HEK293 (cell line): ENCODE measurements around the gene GDPGP1.

Experiments
- CTCF ChIA-PET: fragments of 350-600 bp; formaldehyde crosslinking; extraction: SDS; loops from one replicate; lab custom pipeline; 2021; ENCODE audit warnings: antibody characterized with exemption; lab: Yijun Ruan, JAX
- POLR2A ChIA-PET: fragments of 300-600 bp; formaldehyde crosslinking; extraction: SDS; loops from one replicate; lab custom pipeline; 2020; ENCODE audit warnings: antibody characterized with exemption, inconsistent platforms; lab: Yijun Ruan, JAX
- H3K27ac ChIP-seq: fragments of 200-500 bp; sonication (Bioruptor generic); 2 replicates; pipeline ENCODE4 v1.5.1; 2014; ENCODE audit warnings: low read depth, low read length, control low read depth, inconsistent platforms; ENCODE audit errors: extremely low read depth
- H3K36me3 ChIP-seq, 2 experiments: fragments of 200-500 bp in 1 of 2; sonication (Bioruptor generic) in 1 of 2; 1 replicate in 1 of 2; 2 replicates in 1 of 2; pipeline ENCODE4 v1.5.1; 2014 to 2017; ENCODE audit warnings: inconsistent platforms in 2 of 2, low read length in 2 of 2; ENCODE audit not compliant: control insufficient read depth in 2 of 2, insufficient read depth in 1 of 2
- H3K4me1 ChIP-seq: fragments of 200-500 bp; sonication (Bioruptor generic); 2 replicates; pipeline ENCODE4 v1.5.1; 2014; ENCODE audit warnings: mild to moderate bottlenecking, low read length, inconsistent platforms; ENCODE audit not compliant: control insufficient read depth, insufficient read depth
- H3K4me3 ChIP-seq: 2 replicates; pipeline ENCODE4 v1.5.1; 2011; ENCODE audit warnings: low read depth, mild to moderate bottlenecking, control low read depth, low read length, moderate library complexity
- H3K9me3 ChIP-seq: fragments of 200-500 bp; sonication (Bioruptor generic); 2 replicates; pipeline ENCODE4 v1.5.1; 2014; ENCODE audit warnings: low read depth, low read length, inconsistent platforms; ENCODE audit not compliant: control insufficient read depth, insufficient read depth
- BCL11A ChIP-seq: fragments of 450-650 bp; formaldehyde crosslinking; IDR thresholded peaks from 2 replicates; pipeline ENCODE4 v1.5.1; 2016; ENCODE audit warnings: low read depth, missing biosample characterization, missing genetic modification characterization
- KLF1 ChIP-seq: fragments of 450-650 bp; formaldehyde crosslinking; IDR thresholded peaks from 2 replicates; pipeline ENCODE4 v1.5.1; 2016; ENCODE audit warnings: missing biosample characterization, missing genetic modification characterization
- KLF10 ChIP-seq: fragments of 450-650 bp; IDR thresholded peaks from 2 replicates; pipeline ENCODE4 v1.5.1; 2018; ENCODE audit warnings: missing biosample characterization, mild to moderate bottlenecking, missing genetic modification characterization
- PRDM1 ChIP-seq: fragments of 450-650 bp; formaldehyde crosslinking; IDR thresholded peaks from 2 replicates; pipeline ENCODE4; 2016; ENCODE audit warnings: missing biosample characterization, missing genetic modification characterization
- SP3 ChIP-seq: fragments of 450-650 bp; formaldehyde crosslinking; IDR thresholded peaks from 2 replicates; pipeline ENCODE4 v1.5.1; 2016; ENCODE audit warnings: missing biosample characterization, missing genetic modification characterization
- ZBTB17 ChIP-seq: fragments of 450-650 bp; formaldehyde crosslinking; IDR thresholded peaks from 2 replicates; pipeline ENCODE4 v1.5.1; 2016; ENCODE audit warnings: missing biosample characterization, missing genetic modification characterization
- ZBTB21 ChIP-seq: fragments of 450-650 bp; formaldehyde crosslinking; IDR thresholded peaks from 2 replicates; pipeline ENCODE4 v1.5.1; 2017; ENCODE audit warnings: missing biosample characterization, missing genetic modification characterization
- ZNF16 ChIP-seq: fragments of 450-650 bp; formaldehyde crosslinking; IDR thresholded peaks from 2 replicates; pipeline ENCODE4 v1.5.1; 2016; ENCODE audit warnings: low read depth, missing biosample characterization, missing genetic modification characterization
- ZNF366 ChIP-seq: fragments of 450-650 bp; formaldehyde crosslinking; conservative IDR thresholded peaks from 2 replicates; pipeline ENCODE4 v1.5.1; 2016; ENCODE audit warnings: missing biosample characterization, missing genetic modification characterization
- ZNF391 ChIP-seq: fragments of 450-650 bp; formaldehyde crosslinking; IDR thresholded peaks from 2 replicates; pipeline ENCODE4 v1.5.1; 2016; ENCODE audit warnings: low read depth, missing biosample characterization, missing genetic modification characterization, borderline replicate concordance
- ZNF514 ChIP-seq: fragments of 450-650 bp; formaldehyde crosslinking; IDR thresholded peaks from 2 replicates; pipeline ENCODE4 v1.5.1; 2016; ENCODE audit warnings: missing biosample characterization, missing genetic modification characterization
- ZNF529 ChIP-seq: fragments of 450-650 bp; formaldehyde crosslinking; IDR thresholded peaks from 2 replicates; pipeline ENCODE4 v1.5.1; 2017; ENCODE audit warnings: missing genetic modification characterization, missing biosample characterization; ENCODE audit not compliant: insufficient replicate concordance
- ZNF561 ChIP-seq: fragments of 450-650 bp; IDR thresholded peaks from 2 replicates; pipeline ENCODE4 v1.5.1; 2018; ENCODE audit warnings: missing biosample characterization, missing genetic modification characterization, borderline replicate concordance
- ZNF621 ChIP-seq: fragments of 450-650 bp; formaldehyde crosslinking; IDR thresholded peaks from 2 replicates; pipeline ENCODE4 v1.5.1; 2017; ENCODE audit warnings: missing biosample characterization, missing genetic modification characterization
- ZNF768 ChIP-seq: fragments of 450-650 bp; formaldehyde crosslinking; IDR thresholded peaks from 2 replicates; pipeline ENCODE4 v1.5.1; 2018; ENCODE audit warnings: missing biosample characterization, mild to moderate bottlenecking, missing genetic modification characterization
- ZXDB ChIP-seq: fragments of 450-650 bp; formaldehyde crosslinking; IDR thresholded peaks from 2 replicates; pipeline ENCODE4 v1.5.1; 2016; ENCODE audit warnings: missing biosample characterization, missing genetic modification characterization
- TF ChIP-seq, protein P1 (sequence below): fragments of 450-650 bp; formaldehyde crosslinking; IDR thresholded peaks from 2 replicates; pipeline ENCODE4 v1.5.1; 2016; ENCODE audit warnings: missing biosample characterization, missing genetic modification characterization
- TF ChIP-seq, protein P2 (sequence below): sonication (generic); formaldehyde crosslinking; IDR thresholded peaks from 2 replicates; pipeline ENCODE4 v1.8.1; 2022; ENCODE audit warnings: mild to moderate bottlenecking, moderate library complexity, missing genetic modification reagents
- TF ChIP-seq, protein P3 (sequence below): fragments of 450-650 bp; formaldehyde crosslinking; conservative IDR thresholded peaks from 2 replicates; pipeline ENCODE4 v1.5.1; 2016; ENCODE audit warnings: low read depth, missing biosample characterization, missing genetic modification characterization

Gene GDPGP1

DNA sequence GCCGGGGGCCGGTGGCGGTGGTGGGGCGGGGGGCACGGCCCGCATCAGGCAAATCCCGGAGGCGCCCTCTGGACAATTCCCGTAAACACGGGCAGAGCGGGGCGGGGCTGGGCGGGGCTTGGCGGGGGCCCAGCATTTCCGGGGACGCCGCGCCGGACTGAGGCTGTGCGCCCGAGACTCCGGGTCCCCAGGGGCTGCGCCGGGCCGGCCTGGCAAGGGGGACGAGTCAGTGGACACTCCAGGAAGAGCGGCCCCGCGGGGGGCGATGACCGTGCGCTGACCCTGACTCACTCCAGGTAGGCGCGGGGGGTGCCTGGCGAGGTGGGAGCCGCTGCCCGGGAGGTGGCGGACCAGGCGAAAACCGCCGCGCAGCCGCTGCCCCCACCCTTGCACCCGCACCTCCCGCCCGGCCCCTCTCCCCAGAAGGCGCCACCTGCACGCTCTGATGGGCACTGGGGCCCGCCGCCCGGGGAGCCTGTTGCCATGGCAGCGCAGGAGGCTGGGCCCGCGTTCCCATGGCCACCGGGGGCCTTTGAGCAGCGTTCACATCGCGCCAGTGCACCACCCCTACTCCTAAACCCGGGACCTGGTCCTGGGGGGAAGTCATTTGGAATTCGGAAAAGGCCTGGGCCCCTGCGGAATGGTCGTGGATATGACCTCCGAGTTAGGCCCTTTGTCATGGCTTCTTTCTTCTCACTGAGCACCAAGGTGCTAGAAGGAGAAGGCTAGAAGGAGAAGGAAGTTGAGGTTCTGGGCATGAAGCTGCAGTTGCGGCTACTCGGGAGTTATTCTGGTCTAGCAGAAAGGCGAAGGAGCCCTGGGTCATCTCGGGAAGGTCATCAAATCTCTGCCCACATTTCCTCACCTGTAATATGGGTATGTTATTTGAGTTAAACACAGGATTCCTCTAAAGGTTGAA lies 49.0 kb upstream of the GDPGP1 start (continued):
- TF ChIP-seq, protein P1, sequence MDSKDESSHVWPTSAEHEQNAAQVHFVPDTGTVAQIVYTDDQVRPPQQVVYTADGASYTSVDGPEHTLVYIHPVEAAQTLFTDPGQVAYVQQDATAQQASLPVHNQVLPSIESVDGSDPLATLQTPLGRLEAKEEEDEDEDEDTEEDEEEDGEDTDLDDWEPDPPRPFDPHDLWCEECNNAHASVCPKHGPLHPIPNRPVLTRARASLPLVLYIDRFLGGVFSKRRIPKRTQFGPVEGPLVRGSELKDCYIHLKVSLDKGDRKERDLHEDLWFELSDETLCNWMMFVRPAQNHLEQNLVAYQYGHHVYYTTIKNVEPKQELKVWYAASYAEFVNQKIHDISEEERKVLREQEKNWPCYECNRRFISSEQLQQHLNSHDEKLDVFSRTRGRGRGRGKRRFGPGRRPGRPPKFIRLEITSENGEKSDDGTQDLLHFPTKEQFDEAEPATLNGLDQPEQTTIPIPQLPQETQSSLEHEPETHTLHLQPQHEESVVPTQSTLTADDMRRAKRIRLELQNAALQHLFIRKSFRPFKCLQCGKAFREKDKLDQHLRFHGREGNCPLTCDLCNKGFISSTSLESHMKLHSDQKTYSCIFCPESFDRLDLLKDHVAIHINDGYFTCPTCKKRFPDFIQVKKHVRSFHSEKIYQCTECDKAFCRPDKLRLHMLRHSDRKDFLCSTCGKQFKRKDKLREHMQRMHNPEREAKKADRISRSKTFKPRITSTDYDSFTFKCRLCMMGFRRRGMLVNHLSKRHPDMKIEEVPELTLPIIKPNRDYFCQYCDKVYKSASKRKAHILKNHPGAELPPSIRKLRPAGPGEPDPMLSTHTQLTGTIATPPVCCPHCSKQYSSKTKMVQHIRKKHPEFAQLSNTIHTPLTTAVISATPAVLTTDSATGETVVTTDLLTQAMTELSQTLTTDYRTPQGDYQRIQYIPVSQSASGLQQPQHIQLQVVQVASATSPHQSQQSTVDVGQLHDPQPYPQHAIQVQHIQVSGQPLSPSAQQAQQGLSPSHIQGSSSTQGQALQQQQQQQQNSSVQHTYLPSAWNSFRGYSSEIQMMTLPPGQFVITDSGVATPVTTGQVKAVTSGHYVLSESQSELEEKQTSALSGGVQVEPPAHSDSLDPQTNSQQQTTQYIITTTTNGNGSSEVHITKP = peak; percentile 81
- TF ChIP-seq, protein P2, sequence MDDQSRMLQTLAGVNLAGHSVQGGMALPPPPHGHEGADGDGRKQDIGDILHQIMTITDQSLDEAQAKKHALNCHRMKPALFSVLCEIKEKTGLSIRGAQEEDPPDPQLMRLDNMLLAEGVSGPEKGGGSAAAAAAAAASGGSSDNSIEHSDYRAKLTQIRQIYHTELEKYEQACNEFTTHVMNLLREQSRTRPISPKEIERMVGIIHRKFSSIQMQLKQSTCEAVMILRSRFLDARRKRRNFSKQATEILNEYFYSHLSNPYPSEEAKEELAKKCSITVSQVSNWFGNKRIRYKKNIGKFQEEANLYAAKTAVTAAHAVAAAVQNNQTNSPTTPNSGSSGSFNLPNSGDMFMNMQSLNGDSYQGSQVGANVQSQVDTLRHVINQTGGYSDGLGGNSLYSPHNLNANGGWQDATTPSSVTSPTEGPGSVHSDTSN (CRISPR knock-in tag) = no peak
- TF ChIP-seq ZBTB21 (tag by site-specific recombination) (no peak), ZNF561 (tag by site-specific recombination) (0 out of 2 replicates have a peak, but pooled peaks have one; percentile 34), ZNF621 (tag by site-specific recombination) (no peak), ZNF391 (tag by site-specific recombination) (0 out of 2 replicates have a peak, but pooled peaks have one; percentile 6), KLF1 (tag by site-specific recombination) (peak; percentile 32; the same call in 1 of the 2 replicates), KLF10 (0 out of 2 replicates have a peak, but pooled peaks have one; percentile 16), ZXDB (tag by site-specific recombination) (no peak; the same call in 1 of the 2 replicates)

DNA sequence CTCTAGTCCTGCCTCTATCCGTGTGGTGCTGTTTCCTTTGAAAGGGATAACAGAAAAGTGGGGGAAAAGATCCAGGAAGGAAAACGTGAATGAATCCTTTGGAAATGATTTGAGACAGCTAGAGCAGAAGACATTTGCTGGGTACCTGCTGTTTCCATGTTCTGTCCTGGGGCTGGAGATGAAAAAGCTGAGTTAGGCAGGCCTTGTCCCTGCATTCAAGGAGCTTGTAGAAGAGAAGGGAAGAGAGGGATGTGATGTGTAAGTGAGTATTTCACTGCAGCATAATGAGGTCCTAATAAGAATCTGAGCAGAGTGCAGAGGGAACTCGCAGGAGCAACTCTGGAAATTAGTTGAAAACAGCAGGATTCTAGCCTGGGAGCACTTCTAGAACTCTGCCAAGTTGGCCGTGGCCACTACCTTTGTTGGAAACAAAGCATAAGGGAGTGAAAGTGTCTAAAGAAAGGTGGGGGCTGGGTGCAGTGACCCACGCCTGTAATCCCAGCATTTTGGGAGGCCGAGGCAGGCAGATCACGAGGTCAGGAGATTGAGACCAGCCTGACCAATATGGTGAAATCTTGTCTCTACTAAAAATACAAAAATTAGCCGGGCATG lies 46.6 kb upstream of the GDPGP1 start:
- Histone ChIP-seq H3K9me3 (no peaks in the 10 kb centered on the region), H3K4me3 (no peak overlapping the region), H3K36me3 (no peaks in the 10 kb centered on the region), H3K27ac (no peak overlapping the region), H3K4me1 (peaks cover 17% of the 10 kb centered on the region)
- TF ChIP-seq ZNF514 (tag by site-specific recombination) = no peak
- no peak for TF ChIP-seq ZNF529 (tag by site-specific recombination)
- TF ChIP-seq ZNF16 (tag by site-specific recombination) = no peak
- TF ChIP-seq BCL11A (tag by site-specific recombination) = no peak
- no peak for TF ChIP-seq SP3 (tag by site-specific recombination)
- 0 out of 2 replicates have a peak, but pooled peaks have one; percentile 24 for TF ChIP-seq ZNF366 (tag by site-specific recombination)
- TF ChIP-seq, protein P3, sequence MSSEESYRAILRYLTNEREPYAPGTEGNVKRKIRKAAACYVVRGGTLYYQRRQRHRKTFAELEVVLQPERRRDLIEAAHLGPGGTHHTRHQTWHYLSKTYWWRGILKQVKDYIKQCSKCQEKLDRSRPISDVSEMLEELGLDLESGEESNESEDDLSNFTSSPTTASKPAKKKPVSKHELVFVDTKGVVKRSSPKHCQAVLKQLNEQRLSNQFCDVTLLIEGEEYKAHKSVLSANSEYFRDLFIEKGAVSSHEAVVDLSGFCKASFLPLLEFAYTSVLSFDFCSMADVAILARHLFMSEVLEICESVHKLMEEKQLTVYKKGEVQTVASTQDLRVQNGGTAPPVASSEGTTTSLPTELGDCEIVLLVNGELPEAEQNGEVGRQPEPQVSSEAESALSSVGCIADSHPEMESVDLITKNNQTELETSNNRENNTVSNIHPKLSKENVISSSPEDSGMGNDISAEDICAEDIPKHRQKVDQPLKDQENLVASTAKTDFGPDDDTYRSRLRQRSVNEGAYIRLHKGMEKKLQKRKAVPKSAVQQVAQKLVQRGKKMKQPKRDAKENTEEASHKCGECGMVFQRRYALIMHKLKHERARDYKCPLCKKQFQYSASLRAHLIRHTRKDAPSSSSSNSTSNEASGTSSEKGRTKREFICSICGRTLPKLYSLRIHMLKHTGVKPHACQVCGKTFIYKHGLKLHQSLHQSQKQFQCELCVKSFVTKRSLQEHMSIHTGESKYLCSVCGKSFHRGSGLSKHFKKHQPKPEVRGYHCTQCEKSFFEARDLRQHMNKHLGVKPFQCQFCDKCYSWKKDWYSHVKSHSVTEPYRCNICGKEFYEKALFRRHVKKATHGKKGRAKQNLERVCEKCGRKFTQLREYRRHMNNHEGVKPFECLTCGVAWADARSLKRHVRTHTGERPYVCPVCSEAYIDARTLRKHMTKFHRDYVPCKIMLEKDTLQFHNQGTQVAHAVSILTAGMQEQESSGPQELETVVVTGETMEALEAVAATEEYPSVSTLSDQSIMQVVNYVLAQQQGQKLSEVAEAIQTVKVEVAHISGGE (tag by site-specific recombination) = no peak
- no peak for TF ChIP-seq ZNF768 (tag by site-specific recombination)
- peak; percentile 62 for TF ChIP-seq PRDM1 (tag by site-specific recombination)
- 0 out of 2 replicates have a peak, but pooled peaks have one; percentile 53 for TF ChIP-seq ZBTB17
- POLR2A ChIA-PET = interaction anchor here (1.2 kb wide), 1 partner anchor 14 kb away, joined by 4 read pairs; the partner anchor contains the start of gene SEMA4B
- CTCF ChIA-PET = interaction anchor here (0.6 to 1.5 kb wide), 3 partner anchors 25 to 34 kb away, joined by 3 to 6 read pairs (median 4); no protein-coding TSS in a partner anchor
